Activated CD4-positive, alpha-beta T cell treated with anti-CD3 and anti-CD28 coated beads, Interleukin-2, amount 50 U/mL, for 24 hours (primary cell): ENCODE results near the gene RHBDD1.
A peak's percentile ranks its signal among the peaks of the same experiment; 100 is the strongest.
"Not testable (repeated sequence)": the region's sequence is repeated elsewhere in the genome, so short reads cannot be mapped to it uniquely, and the experiment has no call there.

Experiments
- DNase-seq, 2 donors: peaks; one replicate each; pipeline ENCODE4 v3.0.0-alpha.2; 2020; ENCODE audit warnings: low read depth in 1 of 2, low spot score in 1 of 2

RHBDD1 gene

DNA sequence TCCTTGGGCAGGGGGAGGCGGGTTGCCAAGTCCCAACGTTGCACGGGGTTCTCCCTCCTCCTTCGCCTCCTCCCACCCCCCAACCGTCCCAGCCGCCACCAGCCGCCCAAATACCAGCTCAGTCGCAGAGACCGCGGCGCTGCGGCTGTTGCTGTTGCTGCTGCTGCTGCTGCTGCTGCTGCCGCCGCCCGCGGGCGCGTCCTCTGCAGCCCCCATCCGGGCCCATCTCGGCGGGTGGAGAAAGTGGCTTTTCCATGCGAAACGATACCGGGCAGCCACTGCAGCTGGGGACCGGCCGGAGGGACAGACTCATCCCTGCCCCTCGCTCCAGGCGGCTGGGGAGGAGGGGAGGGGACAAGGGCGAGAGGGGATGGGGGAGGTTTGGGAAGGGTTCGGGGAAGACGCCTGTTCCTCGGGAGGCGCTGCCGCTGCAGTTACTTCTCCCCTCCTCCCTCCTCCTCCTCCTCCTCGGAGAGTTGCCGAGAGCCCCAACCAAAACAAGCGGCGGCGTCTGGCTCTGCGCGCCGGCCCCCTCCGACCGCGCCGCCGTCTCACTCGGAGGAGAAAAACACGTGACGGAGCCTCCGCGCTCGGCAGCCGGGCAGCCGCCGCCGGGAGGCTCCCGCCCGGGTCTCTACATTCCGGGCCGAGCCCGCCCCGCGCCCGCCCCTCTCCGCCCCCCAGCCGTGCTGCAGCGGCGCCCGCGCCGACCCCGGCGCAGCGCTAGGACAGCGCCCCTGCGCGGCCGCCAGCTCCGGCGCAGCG, 36.5 kb upstream of the RHBDD1 start, which contains the start of gene IRS1:
TSS of gene IRS1 (minus strand) at position 610 of the 765 bp plus-strand sequence. CDS start 1,082 bp downstream, outside the sequence.
- DNase-seq, result peak; percentile 27 to 37

DNA sequence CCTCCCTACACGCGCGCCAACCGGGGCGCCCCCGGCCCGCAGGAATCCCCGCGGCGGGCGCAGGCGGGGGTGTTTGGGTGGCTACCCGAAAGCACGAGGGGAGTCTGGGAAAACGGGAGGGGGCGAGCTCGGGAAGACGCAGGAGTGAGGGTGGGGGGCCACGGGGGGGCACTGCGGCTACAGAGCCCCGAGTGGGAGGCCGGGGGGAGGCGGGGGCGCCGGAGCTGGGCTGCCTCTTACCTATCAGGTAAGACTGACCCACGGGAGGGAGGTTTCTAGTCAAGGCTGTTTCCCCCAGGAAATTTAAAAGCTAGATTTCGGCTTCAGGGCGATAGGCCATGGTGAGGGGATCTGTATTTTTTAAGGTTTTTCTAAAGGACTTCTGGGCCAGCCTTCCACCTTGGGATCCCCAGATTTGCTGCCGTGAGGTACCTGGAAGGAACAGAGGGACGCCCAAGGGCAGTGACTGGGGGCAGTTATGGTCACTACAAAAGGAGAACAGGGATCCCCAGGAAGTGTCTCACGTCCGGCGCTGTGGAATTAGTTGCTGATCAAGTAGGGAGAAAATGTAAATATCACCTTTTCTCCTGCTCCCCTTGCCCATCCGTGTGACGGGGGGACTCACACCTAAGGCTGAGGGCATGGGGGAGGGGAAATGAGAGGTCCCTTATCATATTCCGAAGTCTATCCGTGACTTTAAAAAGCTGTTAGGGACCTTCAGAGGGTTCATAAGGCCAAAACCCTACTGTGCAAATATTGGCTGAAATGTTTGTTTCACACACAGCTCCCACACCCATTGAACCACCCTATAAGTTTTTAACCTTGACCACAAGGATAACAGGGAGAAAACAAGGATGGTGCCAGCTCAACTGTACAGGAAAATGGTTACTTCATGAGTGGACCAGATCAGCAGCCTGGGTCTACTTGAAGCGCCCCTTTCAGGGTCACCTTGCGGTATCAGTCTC, 35.6 kb upstream of the RHBDD1 start:
- DNase-seq, result peak in 1 of 2 donors; percentile 4

DNA sequence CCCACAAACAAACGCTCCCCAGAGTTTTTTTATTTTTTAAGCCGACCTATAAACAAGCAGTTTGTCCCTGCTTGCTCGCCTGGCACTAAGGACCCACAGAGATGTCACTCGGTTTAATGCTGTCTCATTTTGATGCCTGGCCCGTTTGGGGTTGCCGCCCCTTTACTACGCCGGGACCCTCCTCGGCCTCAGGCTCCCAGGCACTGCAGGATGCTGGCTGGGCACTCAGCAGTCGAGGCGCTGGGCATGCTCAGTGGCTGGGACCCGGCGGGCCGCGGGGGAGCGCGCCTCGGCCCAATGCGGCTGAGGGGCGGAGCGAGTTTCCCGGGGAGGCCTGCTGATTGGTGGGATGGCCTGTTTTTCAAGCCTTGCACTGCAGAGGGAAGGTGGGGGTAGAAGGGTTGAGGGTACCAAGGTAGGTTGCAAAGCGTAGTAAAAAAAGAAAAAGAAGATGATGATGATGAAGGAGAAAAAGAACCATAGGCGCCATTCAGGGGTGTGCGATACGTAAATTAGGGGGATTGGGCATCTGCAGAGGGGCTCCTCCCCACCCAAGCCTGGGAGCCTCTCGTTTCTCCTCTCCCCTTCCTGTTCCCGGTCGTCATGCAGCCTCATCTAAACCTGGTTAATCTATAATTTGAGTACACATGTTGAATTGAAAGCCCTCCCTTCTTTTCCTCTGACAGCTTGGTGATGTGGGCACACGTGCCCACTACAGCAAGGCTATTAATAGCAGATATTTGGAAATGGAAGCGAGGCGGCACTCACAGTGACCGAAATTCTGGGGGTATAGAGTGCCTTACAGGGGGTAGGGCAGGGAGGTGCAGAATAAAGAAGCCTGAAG, 34.7 kb upstream of the RHBDD1 start:
- DNase-seq, result peak; percentile 57 to 74

DNA sequence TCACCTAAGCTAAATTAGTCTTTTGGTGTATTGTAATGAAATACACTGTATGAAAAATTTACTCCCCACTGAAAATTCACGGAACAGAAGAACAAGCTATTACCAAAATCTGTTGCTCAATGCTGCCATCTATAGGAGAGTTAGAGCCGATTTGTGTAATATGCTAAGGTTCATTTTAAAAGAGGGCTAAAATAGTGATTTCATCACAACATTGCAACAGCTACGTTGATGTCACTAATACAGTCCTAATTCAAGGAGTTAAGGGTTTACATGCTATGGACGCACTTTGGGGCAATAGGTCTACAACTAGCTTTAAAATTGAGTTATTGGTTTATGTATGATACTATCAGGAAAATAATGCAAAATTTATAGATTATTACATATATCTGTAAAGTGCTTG, 33.3 kb upstream of the RHBDD1 start:
- no peak for DNase-seq

DNA sequence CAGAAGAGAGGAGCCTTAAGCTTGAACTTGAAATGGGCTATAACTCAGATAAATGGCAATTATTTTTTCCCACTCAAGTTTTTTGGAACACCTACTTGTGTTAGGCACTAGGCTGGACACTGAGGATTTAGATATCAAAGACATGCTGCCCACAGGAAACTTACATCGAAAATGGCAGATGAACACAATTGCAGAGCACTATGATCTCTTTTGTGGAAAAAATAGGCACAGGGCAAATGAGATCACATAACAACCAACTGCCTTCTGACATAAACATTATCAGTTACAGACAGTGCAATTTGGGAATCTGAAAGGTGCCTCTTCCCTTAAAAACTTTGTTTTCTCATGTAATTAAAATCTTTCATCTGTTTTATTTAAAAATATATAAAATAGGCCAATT, 32.4 kb upstream of the RHBDD1 start:
- DNase-seq, result no peak

DNA sequence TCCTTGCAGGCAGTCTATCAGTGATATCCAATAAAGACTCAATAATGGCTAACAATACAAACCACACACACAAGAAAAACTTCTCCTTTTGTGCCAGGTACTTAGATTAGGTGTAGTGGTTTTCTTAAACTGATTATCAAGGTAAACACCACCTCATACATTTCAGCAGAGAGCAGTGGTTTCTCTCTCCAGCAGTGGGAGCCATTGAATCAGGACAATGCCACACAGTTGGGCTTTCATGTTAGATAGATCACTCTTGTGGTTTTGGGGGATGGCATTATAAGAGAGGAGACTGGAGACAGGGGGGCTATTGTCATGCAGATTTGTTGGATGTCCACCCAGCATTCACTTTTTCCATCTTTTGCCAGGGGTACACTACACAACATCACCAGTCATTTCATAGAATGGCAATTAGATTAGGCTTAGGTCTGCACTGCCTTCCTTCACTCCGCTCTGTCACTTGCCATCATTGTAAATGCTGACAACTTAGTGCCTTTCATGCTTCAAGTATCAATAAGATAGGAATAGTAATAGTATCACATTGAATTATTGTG, 22.6 kb upstream of the RHBDD1 start:
- DNase-seq, result no peak

DNA sequence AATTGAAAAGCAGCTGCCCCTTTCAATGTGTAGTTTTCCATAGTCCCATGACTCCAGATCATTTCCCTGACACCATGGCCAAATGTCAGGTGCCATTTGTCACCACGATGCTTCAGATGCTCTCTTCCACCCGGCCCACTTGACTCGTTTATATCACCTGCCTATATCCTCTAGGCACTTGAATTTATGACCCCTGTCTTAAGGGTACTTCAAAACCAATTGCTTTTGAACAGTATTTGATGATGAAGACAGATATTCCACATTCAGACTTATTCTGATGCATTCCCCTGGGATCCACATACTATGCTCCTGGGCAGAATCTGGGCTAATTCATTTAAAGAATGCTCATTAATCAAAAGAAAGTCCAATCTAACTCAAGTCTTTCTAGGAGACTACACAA, 16.9 kb upstream of the RHBDD1 start:
- DNase-seq, result no peak

DNA sequence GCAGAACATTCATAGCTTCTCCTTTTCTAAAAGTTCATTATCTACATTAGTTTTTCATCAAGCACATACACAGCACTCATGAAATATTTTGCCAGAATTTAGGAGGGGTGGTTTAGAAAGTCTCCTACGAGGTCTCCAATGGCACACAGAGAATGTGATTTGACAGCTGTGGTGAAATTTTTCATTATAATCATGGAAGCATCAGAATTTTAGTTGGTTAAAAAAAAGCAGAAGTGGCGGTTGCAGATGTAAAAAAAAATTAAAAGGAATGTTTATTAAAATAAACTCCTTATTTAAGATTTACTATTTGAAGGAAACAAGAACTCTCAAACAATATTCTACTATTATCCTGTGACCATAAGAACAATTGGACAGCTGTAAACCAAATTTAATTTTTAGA, 10.8 kb upstream of the RHBDD1 start:
- no peak for DNase-seq

DNA sequence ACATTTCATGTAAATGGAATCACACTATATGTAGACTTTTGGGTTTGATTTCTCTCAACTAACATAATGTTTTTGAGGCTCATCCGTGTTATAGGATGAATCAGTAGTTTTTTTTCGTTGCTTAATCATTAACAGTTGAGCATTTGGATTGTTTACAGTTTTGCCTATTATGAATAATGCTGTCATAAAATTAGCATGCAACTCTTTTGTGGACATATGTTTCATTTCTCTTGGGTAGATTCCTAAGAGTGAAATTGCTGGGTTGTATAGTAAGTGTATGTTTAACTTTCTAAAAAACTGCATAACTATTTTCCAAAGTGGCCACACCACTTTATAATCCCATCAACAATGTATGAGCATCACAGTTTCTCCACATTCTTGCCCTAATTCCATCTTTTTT, 7.7 kb upstream of the RHBDD1 start:
- no peak for DNase-seq

DNA sequence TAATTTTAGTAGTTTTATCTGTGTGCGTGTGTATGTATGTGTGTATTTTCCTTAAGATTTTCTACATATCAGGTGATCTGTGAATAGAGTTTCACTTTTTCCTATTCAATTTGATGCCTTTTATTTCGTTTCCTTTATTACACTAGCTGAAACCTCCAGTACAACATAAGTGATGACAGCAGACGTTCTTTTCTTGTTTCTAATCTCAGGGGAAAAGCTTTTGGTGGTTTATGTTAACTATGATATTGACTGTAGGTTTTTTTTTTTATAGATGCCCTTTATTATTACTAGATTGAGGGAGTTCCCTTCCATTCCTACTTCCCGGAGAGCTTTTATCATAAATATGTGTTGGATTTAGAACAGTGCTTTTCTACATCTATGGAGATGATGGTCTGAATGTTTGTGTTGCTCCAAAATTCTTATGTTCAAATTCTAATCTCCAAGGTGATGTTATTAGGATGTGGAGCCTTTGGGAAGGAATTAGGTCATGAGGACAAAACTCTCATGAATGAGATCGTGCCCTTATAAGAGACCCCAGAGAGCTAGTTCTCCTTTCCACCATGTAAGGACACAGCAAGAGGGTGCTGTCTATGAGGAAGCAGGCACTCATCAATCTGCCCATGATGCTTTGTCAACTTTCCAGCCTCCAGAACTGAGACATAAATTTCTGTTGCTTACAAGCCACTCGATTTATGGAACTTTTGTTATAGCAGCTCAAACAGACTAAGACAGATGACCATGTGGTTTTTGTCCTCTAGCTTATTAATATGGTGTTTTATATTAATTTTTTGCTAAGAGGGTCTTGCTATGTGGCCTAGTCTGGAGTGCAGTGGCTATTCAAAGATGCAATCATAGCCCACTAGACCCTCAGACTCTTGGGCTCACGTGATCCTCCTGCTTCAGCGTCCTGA, 5.9 kb upstream of the RHBDD1 start:
- no peak for DNase-seq

DNA sequence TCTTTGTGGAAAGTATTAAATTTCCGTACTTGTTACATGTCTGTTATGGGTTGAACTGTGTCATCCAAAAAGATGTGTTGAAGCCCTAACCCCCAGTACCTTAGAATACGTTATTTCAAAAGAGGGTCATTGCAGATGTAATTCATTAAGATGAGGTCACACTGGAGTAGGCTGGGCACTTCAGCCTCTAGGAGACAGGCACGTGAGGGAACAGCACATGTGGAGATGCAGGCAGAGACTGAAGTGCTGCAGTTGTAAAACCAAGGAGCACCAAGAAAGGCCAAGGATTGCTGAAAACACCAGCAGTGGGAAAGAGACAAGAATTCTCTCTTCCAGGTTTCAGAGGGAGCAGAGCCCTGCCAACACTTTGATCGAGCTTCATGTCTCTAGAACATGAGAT, 4.6 kb upstream of the RHBDD1 start:
- no peak for DNase-seq

DNA sequence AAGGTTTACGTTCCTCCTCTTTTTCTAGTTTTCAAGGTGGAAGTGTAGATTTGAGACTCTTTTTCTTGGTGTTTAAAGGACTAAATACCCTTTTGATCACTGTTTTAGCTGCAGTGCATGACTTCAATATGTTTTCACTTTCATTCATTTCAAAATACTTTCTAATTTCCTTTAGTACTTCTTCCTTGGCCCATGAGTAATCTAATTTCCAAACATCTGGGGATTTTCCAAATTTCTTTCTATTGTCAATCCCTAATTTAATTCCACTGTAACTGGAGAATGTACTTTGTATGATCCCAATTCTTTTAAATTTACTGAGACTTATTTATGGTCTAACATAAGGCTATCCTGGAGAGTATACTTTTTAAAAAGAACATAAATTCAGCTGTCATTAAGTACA, 3.8 kb upstream of the RHBDD1 start:
- DNase-seq, result no peak

DNA sequence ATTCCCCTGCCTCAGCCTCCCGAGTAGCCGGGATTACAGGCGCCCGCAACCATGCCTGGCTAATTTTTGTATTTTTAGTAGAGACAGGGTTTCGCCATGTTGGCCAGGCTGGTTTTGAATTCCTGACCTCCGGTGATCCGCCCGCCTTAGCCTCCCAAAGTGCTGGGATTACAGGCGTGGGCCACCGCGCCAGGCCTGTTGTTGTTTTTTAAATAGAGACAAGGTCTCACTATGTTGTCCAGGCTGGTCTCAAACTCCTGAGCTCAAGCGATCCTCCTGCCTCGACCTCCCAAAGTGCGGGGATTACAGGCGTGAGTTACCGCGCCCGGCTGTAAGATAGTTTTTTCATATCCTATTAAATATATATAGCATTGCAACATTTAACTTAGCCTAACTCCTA, 974 bp upstream of the RHBDD1 start:
- DNase-seq, result not testable (repeated sequence)

DNA sequence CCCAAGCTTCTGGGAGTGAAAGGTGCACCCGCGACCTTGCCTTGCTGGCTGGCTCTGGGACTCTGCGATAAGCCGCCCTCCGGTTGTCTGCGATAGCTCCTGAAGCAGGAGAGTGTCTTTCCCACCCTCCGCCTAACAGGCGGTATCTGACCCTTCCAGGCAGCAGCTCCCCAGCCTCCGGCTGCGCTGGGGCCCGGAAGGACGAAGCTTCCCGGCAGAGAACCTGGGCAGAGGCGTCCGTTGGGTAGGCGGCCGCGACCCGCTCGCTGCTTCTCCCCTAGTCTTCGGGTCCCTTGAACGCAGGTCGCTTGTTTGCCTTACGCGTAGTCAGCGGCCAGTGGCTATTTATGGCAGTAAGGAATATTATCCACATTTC, 446 bp upstream of the RHBDD1 start:
- DNase-seq, result peak in 1 of 2 donors; percentile 37

DNA sequence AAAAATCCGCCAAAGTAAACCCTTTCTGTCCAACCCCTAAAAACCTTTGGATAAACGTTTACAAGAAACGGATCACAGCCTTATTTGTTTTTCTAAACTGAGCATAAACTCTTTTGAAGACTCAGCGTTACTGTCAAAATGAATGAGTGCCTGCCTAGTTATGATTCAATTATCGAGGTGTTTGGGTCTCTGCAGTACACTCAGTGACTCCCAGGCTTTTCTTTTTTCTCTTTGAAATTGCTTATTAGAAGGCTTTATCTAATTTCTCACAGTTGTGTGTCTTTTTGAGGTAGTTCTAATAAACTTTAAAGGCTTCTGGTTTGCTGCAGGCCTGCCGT, 663 bp downstream of the RHBDD1 start:
- DNase-seq, result no peak

DNA sequence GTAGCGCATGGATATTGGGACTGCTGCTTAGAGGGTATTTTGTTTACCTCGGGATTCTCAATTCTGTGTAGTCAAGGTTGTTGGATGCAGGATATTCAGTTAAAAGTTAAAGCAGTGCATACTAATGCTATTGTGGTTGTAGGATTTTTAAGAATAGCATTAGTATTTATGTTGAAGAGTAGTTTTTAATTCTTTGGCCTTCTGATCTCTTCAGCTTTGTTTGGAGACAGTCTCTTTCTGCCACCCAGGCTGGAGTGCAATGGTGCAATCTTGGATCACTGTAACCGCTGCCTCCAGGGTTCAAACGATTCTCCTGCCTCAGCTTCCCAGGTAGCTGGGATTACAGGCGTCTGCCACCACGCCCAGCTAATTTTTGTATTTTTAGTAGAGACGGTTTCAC, 1.5 kb downstream of the RHBDD1 start:
- DNase-seq, result no peak

DNA sequence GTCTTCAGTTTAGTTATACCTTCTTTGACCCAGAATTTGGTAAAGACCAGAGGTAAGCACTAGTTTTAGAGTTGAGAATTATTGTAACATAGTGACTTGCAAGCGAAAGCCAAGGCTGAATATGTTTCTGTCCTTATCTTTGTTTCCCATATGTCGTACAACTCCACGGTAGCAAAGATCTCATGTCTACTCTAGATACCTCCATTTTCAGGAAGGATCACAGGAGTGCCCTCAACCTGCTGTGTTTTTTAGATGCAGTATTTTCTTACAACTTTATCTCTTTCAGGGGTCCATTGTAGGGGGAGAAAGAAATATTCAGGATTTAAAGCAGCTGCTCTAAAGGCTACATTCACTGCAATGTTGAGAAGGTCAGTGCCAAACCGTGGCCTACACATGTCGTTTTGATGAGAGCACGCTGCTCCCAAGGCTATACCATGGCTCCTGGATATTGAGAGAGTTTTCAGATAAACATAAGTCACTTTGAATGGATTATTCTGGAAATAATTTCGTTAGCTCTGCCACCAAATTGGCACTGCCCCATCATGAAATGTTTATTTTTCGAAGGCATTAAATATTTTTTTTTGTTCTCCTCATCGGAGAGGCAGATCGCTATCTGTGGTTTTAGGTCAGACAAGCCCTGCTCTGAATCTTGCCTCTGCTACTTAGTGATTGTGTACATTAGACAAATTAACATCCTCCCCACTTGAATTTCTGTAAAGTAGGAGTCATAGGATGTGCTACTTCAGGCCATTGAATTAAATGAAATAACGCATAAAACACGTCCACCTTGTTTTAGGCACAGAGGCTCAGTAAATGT, 2.1 kb downstream of the RHBDD1 start:
- DNase-seq, result no peak

DNA sequence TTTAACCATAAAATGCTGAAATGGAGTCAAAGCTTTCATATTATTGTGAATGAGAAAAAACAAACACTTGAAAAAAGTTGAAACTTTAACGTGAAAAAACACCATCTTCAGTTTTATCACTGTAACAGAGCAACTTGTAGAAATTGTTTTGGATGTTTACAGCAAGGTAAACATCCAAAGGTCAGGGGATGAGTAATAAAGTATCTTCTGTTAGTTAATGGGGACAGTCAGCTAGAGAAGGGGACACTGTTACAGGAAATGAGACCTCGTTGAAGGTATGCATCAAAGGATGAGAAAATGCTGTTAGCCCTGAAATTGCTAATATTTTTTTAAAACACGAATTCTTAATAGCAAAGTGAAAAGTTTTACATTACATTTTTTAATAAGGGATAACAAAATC, 2.9 kb downstream of the RHBDD1 start:
- no peak for DNase-seq

DNA sequence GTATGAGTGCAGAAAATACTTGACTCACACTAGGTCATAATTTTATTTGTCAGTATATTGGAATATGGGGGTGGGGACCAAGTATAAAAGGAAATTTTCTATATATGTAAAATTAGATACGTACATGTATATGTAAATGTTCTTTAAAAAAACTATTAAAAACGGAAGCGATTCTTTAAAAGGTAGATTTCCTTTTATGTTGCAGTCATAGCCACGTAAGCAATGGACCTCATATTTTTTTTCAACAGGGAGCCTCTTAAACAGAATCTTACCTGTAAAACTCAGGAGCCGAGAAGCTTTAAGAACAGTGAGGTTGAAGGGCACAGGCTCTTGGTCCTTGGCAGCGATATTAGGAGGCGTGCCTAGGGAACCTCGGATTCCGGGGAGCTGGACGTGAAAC, 3.3 kb downstream of the RHBDD1 start:
- no peak for DNase-seq
